Measurements from ENCODE around the gene GLT8D2.
"Not testable (repeated sequence)": the region's sequence is repeated elsewhere in the genome, so short reads cannot be mapped to it uniquely, and the experiment has no call there.

GLT8D2 gene

GRCh38 chr12:104022786-104023185 lies 27.2 kb downstream of the GLT8D2 start:
- H3K27me3 ChIP-seq (ENCODE audit: control insufficient read depth, insufficient read depth, low read length) = no peaks in the 10 kb centered on the region
- H3K9me3 ChIP-seq (replicated peaks; ENCODE audit: low read length) = no peaks in the 10 kb centered on the region
- no peak overlapping the region for H3K9ac ChIP-seq (ENCODE audit: low read depth, low read length)
- no peaks in the 10 kb centered on the region for H3K4me1 ChIP-seq (ENCODE audit: control insufficient read depth, insufficient read depth, low read length)
- no peaks in the 10 kb centered on the region for H3K36me3 ChIP-seq (ENCODE audit: insufficient read depth, low read length)
- H3K4me2 ChIP-seq (ENCODE audit: low read length) = no peak overlapping the region
- H3K4me3 ChIP-seq (ENCODE audit: low read length) = no peak overlapping the region

GRCh38 chr12:104021862-104022261 lies 28.1 kb downstream of the GLT8D2 start:
- H3K4me1 ChIP-seq (ENCODE audit: control insufficient read depth, insufficient read depth, low read length); H3K36me3 ChIP-seq (ENCODE audit: insufficient read depth, low read length); H3K4me3 ChIP-seq (ENCODE audit: low read length); H3K9me3 ChIP-seq (replicated peaks; ENCODE audit: low read length); H3K9ac ChIP-seq (ENCODE audit: low read depth, low read length); H3K27me3 ChIP-seq (ENCODE audit: control insufficient read depth, insufficient read depth, low read length); H3K4me2 ChIP-seq (ENCODE audit: low read length): not testable (repeated sequence)

GRCh38 chr12:104012331-104012730 lies 37.7 kb downstream of the GLT8D2 start:
- Histone ChIP-seq H3K27me3 (ENCODE audit: control insufficient read depth, insufficient read depth, low read length) (no peaks in the 10 kb centered on the region), H3K9ac (ENCODE audit: low read depth, low read length) (no peak overlapping the region), H3K36me3 (ENCODE audit: insufficient read depth, low read length) (no peaks in the 10 kb centered on the region), H3K4me2 (ENCODE audit: low read length) (no peak overlapping the region), H3K4me3 (ENCODE audit: low read length) (no peak overlapping the region), H3K4me1 (ENCODE audit: control insufficient read depth, insufficient read depth, low read length) (peaks cover 14% of the 10 kb centered on the region), H3K9me3 (replicated peaks; ENCODE audit: low read length) (no peaks in the 10 kb centered on the region)

- H3K4me3 ChIP-seq (ENCODE audit: low read length) = peak overlapping the region; percentile 31
- peaks cover 24% of the 10 kb centered on the region for H3K4me1 ChIP-seq (ENCODE audit: control insufficient read depth, insufficient read depth, low read length)
- H3K36me3 ChIP-seq (ENCODE audit: insufficient read depth, low read length) = no peaks in the 10 kb centered on the region
- no peaks in the 10 kb centered on the region for H3K27me3 ChIP-seq (ENCODE audit: control insufficient read depth, insufficient read depth, low read length)
- H3K4me2 ChIP-seq (ENCODE audit: low read length) = peak overlapping the region; percentile 59
- peak overlapping the region; percentile 3 for H3K9ac ChIP-seq (ENCODE audit: low read depth, low read length)
- no peaks in the 10 kb centered on the region for H3K9me3 ChIP-seq (replicated peaks; ENCODE audit: low read length)
Measured at GRCh38 chr12:104011253-104011652, 38.7 kb downstream of the GLT8D2 start.

- Histone ChIP-seq H3K4me3 (ENCODE audit: low read length) (peak overlapping the region; percentile 31), H3K4me2 (ENCODE audit: low read length) (peak overlapping the region; percentile 59), H3K36me3 (ENCODE audit: insufficient read depth, low read length) (no peaks in the 10 kb centered on the region), H3K9me3 (replicated peaks; ENCODE audit: low read length) (no peaks in the 10 kb centered on the region), H3K27me3 (ENCODE audit: control insufficient read depth, insufficient read depth, low read length) (no peaks in the 10 kb centered on the region), H3K4me1 (ENCODE audit: control insufficient read depth, insufficient read depth, low read length) (peaks cover 24% of the 10 kb centered on the region), H3K9ac (ENCODE audit: low read depth, low read length) (peak overlapping the region; percentile 3)
Measured at GRCh38 chr12:104010606-104011169, 39.3 kb downstream of the GLT8D2 start.

- Histone ChIP-seq H3K4me3 (ENCODE audit: low read length) (no peak overlapping the region), H3K4me2 (ENCODE audit: low read length) (no peak overlapping the region), H3K9me3 (replicated peaks; ENCODE audit: low read length) (no peaks in the 10 kb centered on the region), H3K4me1 (ENCODE audit: control insufficient read depth, insufficient read depth, low read length) (peaks cover 24% of the 10 kb centered on the region), H3K9ac (ENCODE audit: low read depth, low read length) (no peak overlapping the region), H3K36me3 (ENCODE audit: insufficient read depth, low read length) (no peaks in the 10 kb centered on the region), H3K27me3 (ENCODE audit: control insufficient read depth, insufficient read depth, low read length) (no peaks in the 10 kb centered on the region)
Measured at GRCh38 chr12:104010121-104010520, 39.9 kb downstream of the GLT8D2 start.

GRCh38 chr12:104006929-104007328 lies 43.1 kb downstream of the GLT8D2 start:
- Histone ChIP-seq H3K9me3 (replicated peaks; ENCODE audit: low read length) (no peaks in the 10 kb centered on the region), H3K36me3 (ENCODE audit: insufficient read depth, low read length) (no peaks in the 10 kb centered on the region), H3K4me2 (ENCODE audit: low read length) (peak overlapping the region; percentile 62), H3K4me3 (ENCODE audit: low read length) (no peak overlapping the region), H3K4me1 (ENCODE audit: control insufficient read depth, insufficient read depth, low read length) (peaks cover 24% of the 10 kb centered on the region), H3K27me3 (ENCODE audit: control insufficient read depth, insufficient read depth, low read length) (no peaks in the 10 kb centered on the region), H3K9ac (ENCODE audit: low read depth, low read length) (no peak overlapping the region)

- Histone ChIP-seq H3K36me3 (ENCODE audit: insufficient read depth, low read length) (no peaks in the 10 kb centered on the region), H3K4me1 (ENCODE audit: control insufficient read depth, insufficient read depth, low read length) (peaks cover 11% of the 10 kb centered on the region), H3K27me3 (ENCODE audit: control insufficient read depth, insufficient read depth, low read length) (no peaks in the 10 kb centered on the region), H3K4me3 (ENCODE audit: low read length) (no peak overlapping the region), H3K4me2 (ENCODE audit: low read length) (no peak overlapping the region), H3K9me3 (replicated peaks; ENCODE audit: low read length) (no peaks in the 10 kb centered on the region), H3K9ac (ENCODE audit: low read depth, low read length) (no peak overlapping the region)
Measured at GRCh38 chr12:104003596-104003995, 46.4 kb downstream of the GLT8D2 start.

- H3K4me2 ChIP-seq (ENCODE audit: low read length) = no peak overlapping the region
- no peaks in the 10 kb centered on the region for H3K9me3 ChIP-seq (replicated peaks; ENCODE audit: low read length)
- H3K27me3 ChIP-seq (ENCODE audit: control insufficient read depth, insufficient read depth, low read length) = no peaks in the 10 kb centered on the region
- H3K9ac ChIP-seq (ENCODE audit: low read depth, low read length) = no peak overlapping the region
- H3K36me3 ChIP-seq (ENCODE audit: insufficient read depth, low read length) = no peaks in the 10 kb centered on the region
- H3K4me1 ChIP-seq (ENCODE audit: control insufficient read depth, insufficient read depth, low read length) = peaks cover 11% of the 10 kb centered on the region
- no peak overlapping the region for H3K4me3 ChIP-seq (ENCODE audit: low read length)
Measured at GRCh38 chr12:104002686-104003085, 47.3 kb downstream of the GLT8D2 start.

- Histone ChIP-seq H3K36me3 (ENCODE audit: insufficient read depth, low read length) (no peaks in the 10 kb centered on the region), H3K4me3 (ENCODE audit: low read length) (no peak overlapping the region), H3K9ac (ENCODE audit: low read depth, low read length) (no peak overlapping the region), H3K27me3 (ENCODE audit: control insufficient read depth, insufficient read depth, low read length) (no peaks in the 10 kb centered on the region), H3K4me2 (ENCODE audit: low read length) (no peak overlapping the region), H3K4me1 (ENCODE audit: control insufficient read depth, insufficient read depth, low read length) (peaks cover 7% of the 10 kb centered on the region), H3K9me3 (replicated peaks; ENCODE audit: low read length) (no peaks in the 10 kb centered on the region)
Measured at GRCh38 chr12:104000807-104001434, 49.1 kb downstream of the GLT8D2 start.

- H3K9ac ChIP-seq (ENCODE audit: low read depth, low read length) = no peak overlapping the region
- no peaks in the 10 kb centered on the region for H3K27me3 ChIP-seq (ENCODE audit: control insufficient read depth, insufficient read depth, low read length)
- H3K36me3 ChIP-seq (ENCODE audit: insufficient read depth, low read length) = no peaks in the 10 kb centered on the region
- no peak overlapping the region for H3K4me2 ChIP-seq (ENCODE audit: low read length)
- peaks cover 11% of the 10 kb centered on the region for H3K4me1 ChIP-seq (ENCODE audit: control insufficient read depth, insufficient read depth, low read length)
- no peaks in the 10 kb centered on the region for H3K9me3 ChIP-seq (replicated peaks; ENCODE audit: low read length)
- H3K4me3 ChIP-seq (ENCODE audit: low read length) = no peak overlapping the region
Measured at GRCh38 chr12:103998976-103999375, 51.0 kb downstream of the GLT8D2 start.

- H3K4me2 ChIP-seq (ENCODE audit: low read length) = no peak overlapping the region
- no peaks in the 10 kb centered on the region for H3K9me3 ChIP-seq (replicated peaks; ENCODE audit: low read length)
- no peak overlapping the region for H3K9ac ChIP-seq (ENCODE audit: low read depth, low read length)
- no peaks in the 10 kb centered on the region for H3K36me3 ChIP-seq (ENCODE audit: insufficient read depth, low read length)
- no peak overlapping the region for H3K4me3 ChIP-seq (ENCODE audit: low read length)
- H3K27me3 ChIP-seq (ENCODE audit: control insufficient read depth, insufficient read depth, low read length) = no peaks in the 10 kb centered on the region
- H3K4me1 ChIP-seq (ENCODE audit: control insufficient read depth, insufficient read depth, low read length) = peaks cover 11% of the 10 kb centered on the region
Measured at GRCh38 chr12:103997286-103997900, 52.6 kb downstream of the GLT8D2 start.
